ENCODE data around the gene G2E3. TPM values are rescaled to one million over a fixed set of nuclear protein-coding genes. Genes with fewer than 3 reads are reported as not detected.

Gene G2E3
- total and polyA plus RNA-seq, 4 donors, result 2.4 to 14.0 (median 5.7) TPM

DNA sequence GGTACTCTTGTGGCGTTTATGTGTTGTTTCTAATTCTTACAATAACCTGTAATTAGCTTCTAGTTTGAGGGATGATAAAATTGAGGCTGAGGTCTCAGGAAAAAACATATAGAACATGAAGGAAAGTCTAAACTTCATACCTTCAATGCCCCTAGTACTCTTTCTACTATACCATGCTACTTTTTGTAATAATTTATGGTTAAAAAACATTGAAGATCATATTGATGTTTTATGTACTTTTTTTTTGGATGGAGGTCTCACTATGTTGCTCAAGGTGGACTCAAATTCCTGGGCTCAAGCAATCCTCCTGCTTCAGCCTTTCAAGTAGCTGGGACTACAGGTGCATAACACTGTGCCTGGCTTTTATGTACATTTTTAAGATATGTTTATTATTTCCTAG, 13.8 kb downstream of the G2E3 start:
- H3K36me3 ChIP-seq (ENCODE audit: control insufficient read depth in 4 of 4, insufficient read depth in 3 of 4, low read depth in 1 of 4, low read length in 3 of 4), result no peaks in the 10 kb centered on the region
- H3K4me3 ChIP-seq (ENCODE audit: low read depth in 1 of 3, low read length in 3 of 3), result no peak overlapping the region
- no peaks in the 10 kb centered on the region for H3K27me3 ChIP-seq (ENCODE audit: control insufficient read depth in 4 of 4, insufficient read depth in 4 of 4, low read length in 3 of 4)
- DNase-seq (ENCODE audit: low spot score), result no peak
- H3K4me1 ChIP-seq (ENCODE audit: control insufficient read depth in 4 of 4, insufficient read depth in 4 of 4, low read length in 3 of 4), result no peaks in the 10 kb centered on the region
- H3K9ac ChIP-seq (ENCODE audit: low read depth in 1 of 2, low read length in 2 of 2), result no peak overlapping the region
- no peak overlapping the region for H3K27ac ChIP-seq (ENCODE audit: low read depth in 1 of 2, low read length in 2 of 2)
- no peaks in the 10 kb centered on the region for H3K9me3 ChIP-seq (ENCODE audit: control insufficient read depth in 4 of 4, low read length in 3 of 4)
- 93% methylated on average over 1 of the region's 1 CpG for WGBS
- TF ChIP-seq RXRA (IDR thresholded peaks at IDR 0.05) (no peak), SP1 (IDR thresholded peaks at IDR 0.05) (no peak), HNF4G (IDR thresholded peaks at IDR 0.05) (no peak), JUND (IDR thresholded peaks at IDR 0.05) (no peak), NR2F2 (IDR thresholded peaks at IDR 0.05) (no peak)
- TF ChIP-seq, protein P1, sequence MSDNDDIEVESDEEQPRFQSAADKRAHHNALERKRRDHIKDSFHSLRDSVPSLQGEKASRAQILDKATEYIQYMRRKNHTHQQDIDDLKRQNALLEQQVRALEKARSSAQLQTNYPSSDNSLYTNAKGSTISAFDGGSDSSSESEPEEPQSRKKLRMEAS (IDR thresholded peaks at IDR 0.05), result no peak
- TF ChIP-seq, protein P2, sequence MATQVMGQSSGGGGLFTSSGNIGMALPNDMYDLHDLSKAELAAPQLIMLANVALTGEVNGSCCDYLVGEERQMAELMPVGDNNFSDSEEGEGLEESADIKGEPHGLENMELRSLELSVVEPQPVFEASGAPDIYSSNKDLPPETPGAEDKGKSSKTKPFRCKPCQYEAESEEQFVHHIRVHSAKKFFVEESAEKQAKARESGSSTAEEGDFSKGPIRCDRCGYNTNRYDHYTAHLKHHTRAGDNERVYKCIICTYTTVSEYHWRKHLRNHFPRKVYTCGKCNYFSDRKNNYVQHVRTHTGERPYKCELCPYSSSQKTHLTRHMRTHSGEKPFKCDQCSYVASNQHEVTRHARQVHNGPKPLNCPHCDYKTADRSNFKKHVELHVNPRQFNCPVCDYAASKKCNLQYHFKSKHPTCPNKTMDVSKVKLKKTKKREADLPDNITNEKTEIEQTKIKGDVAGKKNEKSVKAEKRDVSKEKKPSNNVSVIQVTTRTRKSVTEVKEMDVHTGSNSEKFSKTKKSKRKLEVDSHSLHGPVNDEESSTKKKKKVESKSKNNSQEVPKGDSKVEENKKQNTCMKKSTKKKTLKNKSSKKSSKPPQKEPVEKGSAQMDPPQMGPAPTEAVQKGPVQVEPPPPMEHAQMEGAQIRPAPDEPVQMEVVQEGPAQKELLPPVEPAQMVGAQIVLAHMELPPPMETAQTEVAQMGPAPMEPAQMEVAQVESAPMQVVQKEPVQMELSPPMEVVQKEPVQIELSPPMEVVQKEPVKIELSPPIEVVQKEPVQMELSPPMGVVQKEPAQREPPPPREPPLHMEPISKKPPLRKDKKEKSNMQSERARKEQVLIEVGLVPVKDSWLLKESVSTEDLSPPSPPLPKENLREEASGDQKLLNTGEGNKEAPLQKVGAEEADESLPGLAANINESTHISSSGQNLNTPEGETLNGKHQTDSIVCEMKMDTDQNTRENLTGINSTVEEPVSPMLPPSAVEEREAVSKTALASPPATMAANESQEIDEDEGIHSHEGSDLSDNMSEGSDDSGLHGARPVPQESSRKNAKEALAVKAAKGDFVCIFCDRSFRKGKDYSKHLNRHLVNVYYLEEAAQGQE (IDR thresholded peaks at IDR 0.05), result no peak

DNA sequence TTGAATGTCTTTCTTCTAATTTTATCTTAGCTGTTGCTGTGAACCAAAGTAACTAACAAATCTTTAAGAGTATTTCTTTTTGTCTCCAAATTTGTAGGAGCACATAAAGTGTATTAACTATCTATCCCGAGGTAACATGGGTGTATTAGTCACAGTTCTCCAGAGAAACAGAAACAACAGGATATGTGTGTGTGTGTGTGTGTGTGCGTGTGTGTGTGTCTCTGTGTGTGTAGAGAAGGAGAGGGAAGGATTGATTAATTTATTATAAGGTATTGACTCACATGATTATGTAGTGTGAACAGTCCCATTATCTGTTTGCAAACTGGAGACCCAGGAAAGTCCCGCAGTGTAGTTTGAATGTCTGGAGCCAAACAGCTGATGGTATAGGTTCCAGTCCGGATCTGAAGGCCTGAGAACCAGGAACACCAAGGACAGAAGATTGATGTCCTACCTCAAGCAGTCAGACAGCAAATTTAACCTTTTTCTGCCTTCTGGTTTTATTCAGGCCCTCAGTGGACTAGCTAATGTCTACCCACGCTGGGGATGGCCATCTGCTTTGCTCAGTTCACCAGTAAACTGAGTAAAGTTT, 14.4 kb downstream of the G2E3 start:
- no peak for DNase-seq (ENCODE audit: low spot score)
- no peak overlapping the region for H3K27ac ChIP-seq (ENCODE audit: low read depth in 1 of 2, low read length in 2 of 2)
- WGBS, result 81% methylated on average over 5 of the region's 5 CpGs
- H3K4me3 ChIP-seq (ENCODE audit: low read depth in 1 of 3, low read length in 3 of 3), result no peak overlapping the region
- H3K27me3 ChIP-seq (ENCODE audit: control insufficient read depth in 4 of 4, insufficient read depth in 4 of 4, low read length in 3 of 4), result no peaks in the 10 kb centered on the region
- H3K9me3 ChIP-seq (ENCODE audit: control insufficient read depth in 4 of 4, low read length in 3 of 4), result no peaks in the 10 kb centered on the region
- H3K4me1 ChIP-seq (ENCODE audit: control insufficient read depth in 4 of 4, insufficient read depth in 4 of 4, low read length in 3 of 4), result no peaks in the 10 kb centered on the region
- no peaks in the 10 kb centered on the region for H3K36me3 ChIP-seq (ENCODE audit: control insufficient read depth in 4 of 4, insufficient read depth in 3 of 4, low read depth in 1 of 4, low read length in 3 of 4)
- no peak overlapping the region for H3K9ac ChIP-seq (ENCODE audit: low read depth in 1 of 2, low read length in 2 of 2)
- TF ChIP-seq, protein P1 (IDR thresholded peaks at IDR 0.05), result no peak
- TF ChIP-seq GABPA (IDR thresholded peaks at IDR 0.05 in 1 of 2, conservative IDR thresholded peaks at IDR 0.05 in 1 of 2), result no peak
- TF ChIP-seq, protein P2 (IDR thresholded peaks at IDR 0.05), result no peak
- TF ChIP-seq YY1 (IDR thresholded peaks at IDR 0.05), result no peak
- no peak for TF ChIP-seq EGR1 (IDR thresholded peaks at IDR 0.05; ENCODE audit: low read depth in 2 of 2)
- TF ChIP-seq RXRA (IDR thresholded peaks at IDR 0.05), result no peak
- TF ChIP-seq, protein P3, sequence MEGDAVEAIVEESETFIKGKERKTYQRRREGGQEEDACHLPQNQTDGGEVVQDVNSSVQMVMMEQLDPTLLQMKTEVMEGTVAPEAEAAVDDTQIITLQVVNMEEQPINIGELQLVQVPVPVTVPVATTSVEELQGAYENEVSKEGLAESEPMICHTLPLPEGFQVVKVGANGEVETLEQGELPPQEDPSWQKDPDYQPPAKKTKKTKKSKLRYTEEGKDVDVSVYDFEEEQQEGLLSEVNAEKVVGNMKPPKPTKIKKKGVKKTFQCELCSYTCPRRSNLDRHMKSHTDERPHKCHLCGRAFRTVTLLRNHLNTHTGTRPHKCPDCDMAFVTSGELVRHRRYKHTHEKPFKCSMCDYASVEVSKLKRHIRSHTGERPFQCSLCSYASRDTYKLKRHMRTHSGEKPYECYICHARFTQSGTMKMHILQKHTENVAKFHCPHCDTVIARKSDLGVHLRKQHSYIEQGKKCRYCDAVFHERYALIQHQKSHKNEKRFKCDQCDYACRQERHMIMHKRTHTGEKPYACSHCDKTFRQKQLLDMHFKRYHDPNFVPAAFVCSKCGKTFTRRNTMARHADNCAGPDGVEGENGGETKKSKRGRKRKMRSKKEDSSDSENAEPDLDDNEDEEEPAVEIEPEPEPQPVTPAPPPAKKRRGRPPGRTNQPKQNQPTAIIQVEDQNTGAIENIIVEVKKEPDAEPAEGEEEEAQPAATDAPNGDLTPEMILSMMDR (IDR thresholded peaks at IDR 0.05; ENCODE audit: low read depth, low read length, missing input control), result no peak
- TF ChIP-seq FOXA2 (IDR thresholded peaks at IDR 0.05), result no peak
- TF ChIP-seq RAD21 (IDR thresholded peaks at IDR 0.05), result no peak
- TF ChIP-seq HNF4A (conservative IDR thresholded peaks at IDR 0.05), result no peak
- TF ChIP-seq TAF1 (conservative IDR thresholded peaks at IDR 0.05), result no peak
- no peak for TF ChIP-seq FOXA1 (IDR thresholded peaks at IDR 0.05)
- TF ChIP-seq SP1 (IDR thresholded peaks at IDR 0.05), result no peak
- TF ChIP-seq, protein P4, sequence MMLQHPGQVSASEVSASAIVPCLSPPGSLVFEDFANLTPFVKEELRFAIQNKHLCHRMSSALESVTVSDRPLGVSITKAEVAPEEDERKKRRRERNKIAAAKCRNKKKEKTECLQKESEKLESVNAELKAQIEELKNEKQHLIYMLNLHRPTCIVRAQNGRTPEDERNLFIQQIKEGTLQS (IDR thresholded peaks at IDR 0.05), result no peak
- TF ChIP-seq, protein P5, sequence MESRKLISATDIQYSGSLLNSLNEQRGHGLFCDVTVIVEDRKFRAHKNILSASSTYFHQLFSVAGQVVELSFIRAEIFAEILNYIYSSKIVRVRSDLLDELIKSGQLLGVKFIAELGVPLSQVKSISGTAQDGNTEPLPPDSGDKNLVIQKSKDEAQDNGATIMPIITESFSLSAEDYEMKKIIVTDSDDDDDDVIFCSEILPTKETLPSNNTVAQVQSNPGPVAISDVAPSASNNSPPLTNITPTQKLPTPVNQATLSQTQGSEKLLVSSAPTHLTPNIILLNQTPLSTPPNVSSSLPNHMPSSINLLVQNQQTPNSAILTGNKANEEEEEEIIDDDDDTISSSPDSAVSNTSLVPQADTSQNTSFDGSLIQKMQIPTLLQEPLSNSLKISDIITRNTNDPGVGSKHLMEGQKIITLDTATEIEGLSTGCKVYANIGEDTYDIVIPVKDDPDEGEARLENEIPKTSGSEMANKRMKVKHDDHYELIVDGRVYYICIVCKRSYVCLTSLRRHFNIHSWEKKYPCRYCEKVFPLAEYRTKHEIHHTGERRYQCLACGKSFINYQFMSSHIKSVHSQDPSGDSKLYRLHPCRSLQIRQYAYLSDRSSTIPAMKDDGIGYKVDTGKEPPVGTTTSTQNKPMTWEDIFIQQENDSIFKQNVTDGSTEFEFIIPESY (IDR thresholded peaks at IDR 0.05), result no peak
